ENCODE results near the gene ADGRF1.

GRCh38 chr6:47005486-47005885 lies 36.6 kb downstream of the ADGRF1 start:
- TF ChIP-seq CTCF (IDR thresholded peaks at IDR 0.05) (no peak), POLR2A (IDR thresholded peaks at IDR 0.05) (no peak)

All from lower leg skin (tissue), 3 donors.